IMR-90 (cell line): ENCODE measurements around the gene PHETA1.

ENCODE experiments used
- CEBPB ChIP-seq: IDR thresholded peaks from 2 replicates; pipeline ENCODE4 v1.6.1; 2012; ENCODE audit warnings: low read depth, low read length, improper control_type of control experiment
- CHD1 ChIP-seq: IDR thresholded peaks from 2 replicates; pipeline ENCODE4 v1.6.1; 2012; ENCODE audit warnings: low read depth, low read length, improper control_type of control experiment
- CTCF ChIP-seq: conservative IDR thresholded peaks from 2 replicates; pipeline ENCODE4 v1.5.1; 2012; ENCODE audit warnings: mild to moderate bottlenecking, low read depth, low read length, improper control_type of control experiment
- ELK1 ChIP-seq: fragments of 150-350 bp; IDR thresholded peaks from 2 replicates; pipeline ENCODE4 v1.6.1; 2016; ENCODE audit warnings: low read depth, mild to moderate bottlenecking, low read length, moderate library complexity, borderline replicate concordance
- FOS ChIP-seq: fragments of 150-350 bp; IDR thresholded peaks from 2 replicates; pipeline ENCODE4 v1.6.1; 2016; ENCODE audit warnings: low read depth, low read length
- MAFK ChIP-seq: IDR thresholded peaks from 2 replicates; pipeline ENCODE4 v1.6.1; 2012; ENCODE audit warnings: low read depth, low read length, improper control_type of control experiment
- MXI1 ChIP-seq: IDR thresholded peaks from 2 replicates; pipeline ENCODE4 v1.6.1; 2012; ENCODE audit warnings: low read depth, mild to moderate bottlenecking, low read length, moderate library complexity, borderline replicate concordance
- POLR2A ChIP-seq: IDR thresholded peaks from 2 replicates; pipeline ENCODE4 v1.6.1; 2012; ENCODE audit warnings: mild to moderate bottlenecking, low read depth, low read length
- RAD21 ChIP-seq: IDR thresholded peaks from 2 replicates; pipeline ENCODE4 v1.6.1; 2012; ENCODE audit warnings: low read length, improper control_type of control experiment
- RFX5 ChIP-seq: IDR thresholded peaks from 2 replicates; pipeline ENCODE4 v1.8.0; 2012; ENCODE audit warnings: low read depth, mild to moderate bottlenecking, low read length, moderate library complexity
- SMC3 ChIP-seq: fragments of 150-350 bp; IDR thresholded peaks from 2 replicates; pipeline ENCODE4 v1.6.1; 2016; ENCODE audit warnings: low read depth, mild to moderate bottlenecking, antibody characterized with exemption, low read length, moderate library complexity
- USF2 ChIP-seq: fragments of 150-350 bp; IDR thresholded peaks from 2 replicates; pipeline ENCODE4 v1.6.1; 2017; ENCODE audit warnings: mild to moderate bottlenecking, antibody characterized with exemption, low read length, low read depth

GRCh38 chr12:111418594-111418880 lies 49.6 kb upstream of the PHETA1 start:
- TF ChIP-seq CTCF (no peak), POLR2A (no peak), USF2 (no peak), RFX5 (no peak), MXI1 (no peak), SMC3 (no peak), ELK1 (no peak), CEBPB (no peak), MAFK (no peak), CHD1 (no peak), RAD21 (no peak), FOS (no peak)
